PFSK-1 (cell line): ENCODE results near the gene GINS1.

Experiments used
- POLR2AphosphoS5 ChIP-seq: IDR thresholded peaks from 2 replicates; pipeline ENCODE4 v1.6.1; 2012; ENCODE audit warnings: low read depth, mild to moderate bottlenecking, control low read depth, low read length, moderate library complexity
- REST ChIP-seq, 2 experiments: IDR thresholded peaks; 2 replicates each; pipeline versions ENCODE4 v1.6.1 to v1.8.0; 2011 to 2012; ENCODE audit warnings: low read depth in 2 of 2, low read length in 2 of 2, control low read depth in 1 of 2, inconsistent platforms in 1 of 2, mild to moderate bottlenecking in 1 of 2, moderate library complexity in 1 of 2; ENCODE audit not compliant: insufficient read depth in 1 of 2
- TAF1 ChIP-seq: IDR thresholded peaks from 2 replicates; pipeline ENCODE4 v1.6.1; 2012; ENCODE audit warnings: low read length, control low read depth, borderline replicate concordance; ENCODE audit not compliant: insufficient read depth

- TF ChIP-seq POLR2AphosphoS5 (no peak), TAF1 (no peak), REST (IDR thresholded peaks at IDR 0.05; ENCODE audit: insufficient read depth in 1 of 2, low read depth in 2 of 2, low read length in 2 of 2) (no peak)
These were observed 60.0 kb downstream of the GINS1 start for GRCh38 chr20:25467441-25467840.
